ENCODE data around the gene TFDP3. TPM values are rescaled to one million over a fixed set of nuclear protein-coding genes. Genes with fewer than 3 reads are reported as not detected.

Gene TFDP3, protein sequence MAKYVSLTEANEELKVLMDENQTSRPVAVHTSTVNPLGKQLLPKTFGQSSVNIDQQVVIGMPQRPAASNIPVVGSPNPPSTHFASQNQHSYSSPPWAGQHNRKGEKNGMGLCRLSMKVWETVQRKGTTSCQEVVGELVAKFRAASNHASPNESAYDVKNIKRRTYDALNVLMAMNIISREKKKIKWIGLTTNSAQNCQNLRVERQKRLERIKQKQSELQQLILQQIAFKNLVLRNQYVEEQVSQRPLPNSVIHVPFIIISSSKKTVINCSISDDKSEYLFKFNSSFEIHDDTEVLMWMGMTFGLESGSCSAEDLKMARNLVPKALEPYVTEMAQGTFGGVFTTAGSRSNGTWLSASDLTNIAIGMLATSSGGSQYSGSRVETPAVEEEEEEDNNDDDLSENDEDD
- not detected for total RNA-seq (ENCODE audit: unreplicated experiment)
- long read RNA-seq = 0 reads

DNA sequence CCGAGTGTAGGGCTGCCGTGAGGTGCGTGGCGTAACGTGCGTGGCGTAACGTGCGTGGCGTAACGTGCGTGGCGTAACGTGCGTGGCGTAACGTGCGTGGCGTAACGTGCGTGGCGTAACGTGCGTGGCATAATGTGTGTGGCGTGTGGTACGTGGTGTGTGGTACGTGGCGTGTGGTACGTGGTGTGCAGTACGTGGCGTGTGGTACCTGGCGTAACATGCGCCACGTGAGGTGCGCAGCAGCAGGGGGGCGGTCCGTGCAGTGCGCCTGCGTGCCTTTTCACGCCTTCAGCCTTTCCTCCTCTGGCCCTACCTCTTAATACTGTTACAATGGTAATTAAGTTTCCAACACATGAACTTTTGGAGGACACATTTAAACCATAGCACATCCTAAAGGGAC lies at the start of gene TFDP3:
Gene TFDP3, minus strand, starts transcription at position 26 of the 400 bp plus-strand sequence. CDS start 95 bp downstream, outside the sequence.
- H3K9me3 Mint-ChIP-seq (ENCODE audit: unreplicated experiment) = no peaks in the 10 kb centered on the region
- H3K27ac Mint-ChIP-seq (ENCODE audit: unreplicated experiment) = no peak within 1 kb of the TSS
- H3K27me3 Mint-ChIP-seq (ENCODE audit: unreplicated experiment) = no peaks in the 10 kb centered on the region
- no peaks in the 10 kb centered on the region for H3K36me3 Mint-ChIP-seq (ENCODE audit: unreplicated experiment)
- no peak within 1 kb of the TSS for H3K4me3 Mint-ChIP-seq (ENCODE audit: unreplicated experiment)
- TF ChIP-seq, protein P1, sequence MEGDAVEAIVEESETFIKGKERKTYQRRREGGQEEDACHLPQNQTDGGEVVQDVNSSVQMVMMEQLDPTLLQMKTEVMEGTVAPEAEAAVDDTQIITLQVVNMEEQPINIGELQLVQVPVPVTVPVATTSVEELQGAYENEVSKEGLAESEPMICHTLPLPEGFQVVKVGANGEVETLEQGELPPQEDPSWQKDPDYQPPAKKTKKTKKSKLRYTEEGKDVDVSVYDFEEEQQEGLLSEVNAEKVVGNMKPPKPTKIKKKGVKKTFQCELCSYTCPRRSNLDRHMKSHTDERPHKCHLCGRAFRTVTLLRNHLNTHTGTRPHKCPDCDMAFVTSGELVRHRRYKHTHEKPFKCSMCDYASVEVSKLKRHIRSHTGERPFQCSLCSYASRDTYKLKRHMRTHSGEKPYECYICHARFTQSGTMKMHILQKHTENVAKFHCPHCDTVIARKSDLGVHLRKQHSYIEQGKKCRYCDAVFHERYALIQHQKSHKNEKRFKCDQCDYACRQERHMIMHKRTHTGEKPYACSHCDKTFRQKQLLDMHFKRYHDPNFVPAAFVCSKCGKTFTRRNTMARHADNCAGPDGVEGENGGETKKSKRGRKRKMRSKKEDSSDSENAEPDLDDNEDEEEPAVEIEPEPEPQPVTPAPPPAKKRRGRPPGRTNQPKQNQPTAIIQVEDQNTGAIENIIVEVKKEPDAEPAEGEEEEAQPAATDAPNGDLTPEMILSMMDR (IDR thresholded peaks at IDR 0.05; ENCODE audit: partially characterized antibody, unreplicated experiment) = no peak
- H3K4me1 Mint-ChIP-seq (ENCODE audit: low read depth, unreplicated experiment) = peaks cover 2% of the 10 kb centered on the region
- no peak for DNase-seq

DNA sequence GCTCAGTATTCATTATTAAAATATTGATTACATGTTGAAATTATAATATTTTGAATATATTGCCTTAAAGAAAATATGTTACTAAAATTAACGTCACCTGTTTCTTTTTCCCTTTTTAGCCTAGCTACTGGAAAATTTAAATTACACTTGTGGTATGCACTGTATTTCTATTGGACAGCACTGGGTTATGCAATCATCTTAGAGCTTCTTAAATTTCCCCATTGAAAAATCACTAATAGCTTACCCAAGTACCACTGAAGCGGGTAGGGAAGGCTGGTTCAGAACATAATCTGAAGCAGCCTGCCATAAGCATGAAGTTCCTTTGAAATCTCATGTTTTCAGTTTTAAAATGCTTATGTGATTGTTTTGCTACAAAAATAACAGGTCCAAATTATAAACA lies 49.5 kb upstream of the TFDP3 start:
- no peaks in the 10 kb centered on the region for H3K4me1 Mint-ChIP-seq (ENCODE audit: low read depth, unreplicated experiment)
- no peak overlapping the region for H3K27ac Mint-ChIP-seq (ENCODE audit: unreplicated experiment)
- no peak for DNase-seq

DNA sequence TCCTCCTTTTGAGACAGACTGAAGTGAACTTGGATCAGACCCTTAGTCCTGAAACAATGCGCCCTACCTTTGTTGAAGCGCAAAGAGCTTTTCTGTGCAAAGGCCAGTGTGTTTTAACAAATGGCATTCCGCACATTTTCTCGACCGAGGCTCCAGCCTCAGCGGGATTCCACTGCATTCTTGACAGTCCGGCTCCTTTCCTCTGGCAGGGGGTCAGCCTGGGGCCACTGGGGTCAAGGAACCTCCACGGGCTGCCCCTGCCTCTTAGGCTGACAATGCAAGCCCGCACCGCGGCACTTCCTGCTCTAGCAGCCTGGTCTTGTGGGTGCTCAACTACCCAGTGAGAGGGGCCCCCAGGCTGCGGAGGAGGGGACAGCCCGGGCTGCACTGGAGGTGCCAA lies 47.2 kb upstream of the TFDP3 start:
- TF ChIP-seq, protein P1 (IDR thresholded peaks at IDR 0.05; ENCODE audit: partially characterized antibody, unreplicated experiment) = no peak
- H3K9me3 Mint-ChIP-seq (ENCODE audit: unreplicated experiment) = no peaks in the 10 kb centered on the region
- no peaks in the 10 kb centered on the region for H3K27me3 Mint-ChIP-seq (ENCODE audit: unreplicated experiment)
- H3K4me1 Mint-ChIP-seq (ENCODE audit: low read depth, unreplicated experiment) = no peaks in the 10 kb centered on the region
- no peaks in the 10 kb centered on the region for H3K36me3 Mint-ChIP-seq (ENCODE audit: unreplicated experiment)
- H3K27ac Mint-ChIP-seq (ENCODE audit: unreplicated experiment) = no peak overlapping the region
- DNase-seq = no peak
- no peak overlapping the region for H3K4me3 Mint-ChIP-seq (ENCODE audit: unreplicated experiment)

More for the DNA sequence above, 49.5 kb upstream of the TFDP3 start:
- TF ChIP-seq, protein P1 (IDR thresholded peaks at IDR 0.05; ENCODE audit: partially characterized antibody, unreplicated experiment) = no peak
- Mint-ChIP-seq H3K36me3 (ENCODE audit: unreplicated experiment) (no peaks in the 10 kb centered on the region), H3K27me3 (ENCODE audit: unreplicated experiment) (no peaks in the 10 kb centered on the region), H3K4me3 (ENCODE audit: unreplicated experiment) (no peak overlapping the region), H3K9me3 (ENCODE audit: unreplicated experiment) (no peaks in the 10 kb centered on the region)

DNA sequence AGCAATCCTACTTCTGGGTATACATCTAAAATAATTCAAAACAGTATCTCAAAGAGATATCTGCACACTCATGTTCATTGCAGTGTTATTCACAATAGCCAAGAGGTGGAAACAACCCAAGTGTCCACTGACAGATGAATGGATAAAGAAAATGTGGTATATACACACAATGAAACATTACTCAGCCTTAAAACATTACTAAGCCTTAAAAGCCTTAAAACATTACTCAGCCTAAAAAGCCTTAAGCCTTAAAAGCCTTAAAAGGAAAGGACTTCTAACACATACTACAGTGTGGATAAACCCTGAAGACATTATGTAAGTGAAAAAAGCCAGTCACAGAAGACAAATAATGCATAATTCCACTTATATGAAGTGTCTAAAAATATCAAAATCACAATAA lies 40.3 kb upstream of the TFDP3 start:
- H3K9me3 Mint-ChIP-seq (ENCODE audit: unreplicated experiment) = no peaks in the 10 kb centered on the region
- no peak for DNase-seq
- no peaks in the 10 kb centered on the region for H3K27me3 Mint-ChIP-seq (ENCODE audit: unreplicated experiment)
- no peaks in the 10 kb centered on the region for H3K36me3 Mint-ChIP-seq (ENCODE audit: unreplicated experiment)
- H3K4me3 Mint-ChIP-seq (ENCODE audit: unreplicated experiment) = no peak overlapping the region
- no peak overlapping the region for H3K27ac Mint-ChIP-seq (ENCODE audit: unreplicated experiment)
- TF ChIP-seq, protein P1 (IDR thresholded peaks at IDR 0.05; ENCODE audit: partially characterized antibody, unreplicated experiment) = no peak
- H3K4me1 Mint-ChIP-seq (ENCODE audit: low read depth, unreplicated experiment) = no peaks in the 10 kb centered on the region

DNA sequence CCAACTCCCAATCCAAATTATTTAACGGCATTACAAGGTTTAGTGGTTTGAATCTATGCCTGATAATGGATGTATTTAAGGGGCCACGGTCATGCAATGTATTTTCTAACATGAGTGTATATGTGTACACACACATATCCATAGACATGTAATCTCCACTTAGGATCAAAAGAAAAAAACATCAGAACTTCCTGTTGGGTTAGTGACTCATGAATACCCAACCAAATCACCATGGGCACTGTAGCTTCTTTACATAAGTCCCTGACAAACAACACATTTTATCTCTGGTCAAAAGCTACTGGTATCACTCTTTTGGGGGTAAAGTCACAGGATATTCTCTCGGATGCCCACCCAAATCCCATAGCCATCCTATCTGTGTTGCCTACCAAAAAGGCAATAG lies 36.5 kb upstream of the TFDP3 start:
- Mint-ChIP-seq H3K27me3 (ENCODE audit: unreplicated experiment) (no peaks in the 10 kb centered on the region), H3K36me3 (ENCODE audit: unreplicated experiment) (no peaks in the 10 kb centered on the region), H3K4me1 (ENCODE audit: low read depth, unreplicated experiment) (no peaks in the 10 kb centered on the region), H3K4me3 (ENCODE audit: unreplicated experiment) (no peak overlapping the region), H3K9me3 (ENCODE audit: unreplicated experiment) (no peaks in the 10 kb centered on the region), H3K27ac (ENCODE audit: unreplicated experiment) (no peak overlapping the region)
- TF ChIP-seq, protein P1 (IDR thresholded peaks at IDR 0.05; ENCODE audit: partially characterized antibody, unreplicated experiment) = no peak
- no peak for DNase-seq

Data from glutamatergic neuron (in vitro differentiated cells).